GM19438 (cell line): Measurements from ENCODE around the gene SCUBE3.

Experiments
- ATAC-seq: cut with Tn5 transposase; IDR thresholded peaks from one replicate; pipeline ENCODE4 v1.9.1; 2021; ENCODE audit warnings: low read depth; ENCODE audit not compliant: unreplicated experiment

Gene SCUBE3

GRCh38 chr6:35181308-35181932 is 32.3 kb upstream of the SCUBE3 start:
- no peak for ATAC-seq

GRCh38 chr6:35181933-35182612 is 31.7 kb upstream of the SCUBE3 start:
- ATAC-seq: no peak

GRCh38 chr6:35183281-35183680 is 30.5 kb upstream of the SCUBE3 start:
- no peak for ATAC-seq

- no peak for ATAC-seq
These were observed 29.8 kb upstream of the SCUBE3 start for GRCh38 chr6:35183935-35184334.

GRCh38 chr6:35184580-35185301 is 29.0 kb upstream of the SCUBE3 start:
- no peak for ATAC-seq

- ATAC-seq: no peak
These were observed 28.5 kb upstream of the SCUBE3 start for GRCh38 chr6:35185302-35185681.

GRCh38 chr6:35185971-35186370 is 27.8 kb upstream of the SCUBE3 start:
- no peak for ATAC-seq

- ATAC-seq: no peak
These were observed 27.2 kb upstream of the SCUBE3 start for GRCh38 chr6:35186571-35186970.

- no peak for ATAC-seq
These were observed 24.9 kb upstream of the SCUBE3 start for GRCh38 chr6:35188886-35189285.

GRCh38 chr6:35190306-35190705 is 23.4 kb upstream of the SCUBE3 start:
- no peak for ATAC-seq

GRCh38 chr6:35191889-35192288 is 21.9 kb upstream of the SCUBE3 start:
- no peak for ATAC-seq

GRCh38 chr6:35192301-35192860 is 21.4 kb upstream of the SCUBE3 start:
- ATAC-seq: no peak

- no peak for ATAC-seq
These were observed 19.4 kb upstream of the SCUBE3 start for GRCh38 chr6:35194390-35194789.

GRCh38 chr6:35195120-35195780 is 18.5 kb upstream of the SCUBE3 start:
- ATAC-seq: no peak

GRCh38 chr6:35197196-35197595 is 16.6 kb upstream of the SCUBE3 start:
- ATAC-seq: no peak

- no peak for ATAC-seq
These were observed 13.9 kb upstream of the SCUBE3 start for GRCh38 chr6:35199866-35200265.

- ATAC-seq: no peak
These were observed 11.7 kb upstream of the SCUBE3 start for GRCh38 chr6:35202066-35202546.

- ATAC-seq: no peak
These were observed 10.5 kb upstream of the SCUBE3 start for GRCh38 chr6:35203152-35203670.

- ATAC-seq: no peak
These were observed 10.1 kb upstream of the SCUBE3 start for GRCh38 chr6:35203680-35204079.

- no peak for ATAC-seq
These were observed 7.4 kb upstream of the SCUBE3 start for GRCh38 chr6:35206346-35206745.

- no peak for ATAC-seq
These were observed 5.3 kb upstream of the SCUBE3 start for GRCh38 chr6:35208419-35208818.
